Measurements from ENCODE around the gene THRB.

DNA sequence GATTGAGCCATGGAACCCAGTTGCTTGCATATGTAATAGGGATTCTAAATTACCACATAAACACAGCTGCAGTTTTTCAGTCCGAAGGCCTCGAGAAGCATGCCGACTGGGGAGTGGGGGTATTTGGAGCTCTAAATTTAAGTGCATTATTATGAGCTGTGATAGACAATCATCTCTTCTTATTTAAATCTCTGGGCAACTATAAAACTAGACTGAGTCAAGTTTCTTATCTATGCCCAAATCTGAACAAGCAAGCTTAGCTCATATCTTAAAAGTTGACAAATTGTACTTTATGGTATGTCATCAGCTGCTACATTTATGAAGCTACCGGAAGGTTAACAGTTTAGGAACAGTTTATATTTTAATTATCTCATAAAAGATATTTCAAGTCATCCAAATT lies 19.5 kb upstream of the THRB start:
- TF ChIP-seq POLR2A (IDR thresholded peaks at IDR 0.05) = no peak
- TF ChIP-seq, protein P1, sequence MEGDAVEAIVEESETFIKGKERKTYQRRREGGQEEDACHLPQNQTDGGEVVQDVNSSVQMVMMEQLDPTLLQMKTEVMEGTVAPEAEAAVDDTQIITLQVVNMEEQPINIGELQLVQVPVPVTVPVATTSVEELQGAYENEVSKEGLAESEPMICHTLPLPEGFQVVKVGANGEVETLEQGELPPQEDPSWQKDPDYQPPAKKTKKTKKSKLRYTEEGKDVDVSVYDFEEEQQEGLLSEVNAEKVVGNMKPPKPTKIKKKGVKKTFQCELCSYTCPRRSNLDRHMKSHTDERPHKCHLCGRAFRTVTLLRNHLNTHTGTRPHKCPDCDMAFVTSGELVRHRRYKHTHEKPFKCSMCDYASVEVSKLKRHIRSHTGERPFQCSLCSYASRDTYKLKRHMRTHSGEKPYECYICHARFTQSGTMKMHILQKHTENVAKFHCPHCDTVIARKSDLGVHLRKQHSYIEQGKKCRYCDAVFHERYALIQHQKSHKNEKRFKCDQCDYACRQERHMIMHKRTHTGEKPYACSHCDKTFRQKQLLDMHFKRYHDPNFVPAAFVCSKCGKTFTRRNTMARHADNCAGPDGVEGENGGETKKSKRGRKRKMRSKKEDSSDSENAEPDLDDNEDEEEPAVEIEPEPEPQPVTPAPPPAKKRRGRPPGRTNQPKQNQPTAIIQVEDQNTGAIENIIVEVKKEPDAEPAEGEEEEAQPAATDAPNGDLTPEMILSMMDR (IDR thresholded peaks at IDR 0.05) = no peak
